Stimulated activated naive CD8-positive, alpha-beta T cell treated with anti-CD3 and anti-CD28 coated beads, Interleukin-15, amount 100 ng/mL, for 72 hours (primary cell): ENCODE data around the gene RRP36.

Experiments
- ATAC-seq: fragments of 150-1000 bp; cut with Tn5 transposase; 2 replicates; pipeline ENCODE4 v1.10.0; 2021; ENCODE audit warnings: mild to moderate bottlenecking, moderate library complexity
- DNase-seq, 2 donors: peaks; one replicate each; pipeline ENCODE4 v3.0.0; 2021 to 2022
- H3K27ac Mint-ChIP-seq, 2 donors: one replicate each; pipeline ENCODE4 v1.8.0; 2022; ENCODE audit warnings: mild to moderate bottlenecking in 2 of 2, mixed read lengths in 2 of 2, moderate library complexity in 2 of 2
- H3K27me3 Mint-ChIP-seq: one replicate; pipeline ENCODE4 v1.8.0; 2022; ENCODE audit warnings: mixed read lengths
- H3K4me1 Mint-ChIP-seq: one replicate; pipeline ENCODE4 v1.8.0; 2022; ENCODE audit warnings: mild to moderate bottlenecking, mixed read lengths
- H3K4me3 Mint-ChIP-seq, 2 donors: one replicate each; pipeline ENCODE4 v1.8.0; 2022; ENCODE audit warnings: mild to moderate bottlenecking in 2 of 2, mixed read lengths in 2 of 2, moderate library complexity in 1 of 2
- H3K9me3 Mint-ChIP-seq, 2 donors: one replicate each; pipeline ENCODE4 v1.8.0; 2022; ENCODE audit warnings: mixed read lengths in 2 of 2

The RRP36 gene

GRCh38 chr6:43045371-43045930 is 24.0 kb downstream of the RRP36 start:
- Mint-ChIP-seq H3K4me1 (peaks cover 8% of the 10 kb centered on the region), H3K27ac (no peak overlapping the region), H3K9me3 (no peaks in the 10 kb centered on the region), H3K4me3 (no peak overlapping the region), H3K27me3 (no peaks in the 10 kb centered on the region)
- ATAC-seq = no peak
- no peak for DNase-seq

GRCh38 chr6:43047998-43048397 is 26.6 kb downstream of the RRP36 start:
- H3K27me3 Mint-ChIP-seq = no peaks in the 10 kb centered on the region
- no peaks in the 10 kb centered on the region for H3K9me3 Mint-ChIP-seq
- peaks cover 31% of the 10 kb centered on the region for H3K4me1 Mint-ChIP-seq
- H3K4me3 Mint-ChIP-seq = no peak overlapping the region
- H3K27ac Mint-ChIP-seq = no peak overlapping the region
- no peak for DNase-seq
- ATAC-seq = no peak

- DNase-seq (no peak), ATAC-seq (no peak)
- H3K4me1 Mint-ChIP-seq = peaks cover 49% of the 10 kb centered on the region
- peak overlapping the region in 1 of 2 donors; percentile 59 for H3K27ac Mint-ChIP-seq
- no peaks in the 10 kb centered on the region for H3K9me3 Mint-ChIP-seq
- no peaks in the 10 kb centered on the region for H3K27me3 Mint-ChIP-seq
- no peak overlapping the region for H3K4me3 Mint-ChIP-seq
Observed at GRCh38 chr6:43050981-43051380, 29.6 kb downstream of the RRP36 start.

- no peaks in the 10 kb centered on the region for H3K27me3 Mint-ChIP-seq
- DNase-seq (no peak), ATAC-seq (no peak)
- H3K27ac Mint-ChIP-seq = peak overlapping the region; percentile 89 to 99
- peak overlapping the region; percentile 98 to 99 for H3K4me3 Mint-ChIP-seq
- peaks cover 52% of the 10 kb centered on the region for H3K4me1 Mint-ChIP-seq
- no peaks in the 10 kb centered on the region for H3K9me3 Mint-ChIP-seq
Observed at GRCh38 chr6:43052225-43052841, 30.9 kb downstream of the RRP36 start.

- ATAC-seq (peak; percentile 54), DNase-seq (peak in 1 of 2 donors; percentile 30)
- no peaks in the 10 kb centered on the region for H3K9me3 Mint-ChIP-seq
- H3K4me1 Mint-ChIP-seq = peaks cover 57% of the 10 kb centered on the region
- peak overlapping the region; percentile 98 to 99 for H3K4me3 Mint-ChIP-seq
- H3K27ac Mint-ChIP-seq = peak overlapping the region; percentile 98 to 99
- H3K27me3 Mint-ChIP-seq = no peaks in the 10 kb centered on the region
Observed at GRCh38 chr6:43052842-43053544, 31.6 kb downstream of the RRP36 start.

- H3K27ac Mint-ChIP-seq = peak within 1 kb of the TSS; percentile 98 to 99
- H3K9me3 Mint-ChIP-seq = no peaks in the 10 kb centered on the region
- peak; percentile 88 to 92 for DNase-seq
- peak; percentile 99 for ATAC-seq
- peak within 1 kb of the TSS; percentile 98 to 99 for H3K4me3 Mint-ChIP-seq
- H3K27me3 Mint-ChIP-seq = no peaks in the 10 kb centered on the region
- H3K4me1 Mint-ChIP-seq = peaks cover 64% of the 10 kb centered on the region
Observed at GRCh38 chr6:43053545-43054205, 32.3 kb downstream of the RRP36 start, which contains the start of gene CUL7. Gene CUL7 (minus strand): TSS chr6:43053851. CDS start chr6:43052788, 1,063 bp downstream.

GRCh38 chr6:43054206-43054943 is 33.0 kb downstream of the RRP36 start:
- ATAC-seq (no peak), DNase-seq (no peak)
- Mint-ChIP-seq H3K27me3 (no peaks in the 10 kb centered on the region), H3K9me3 (no peaks in the 10 kb centered on the region), H3K27ac (peak overlapping the region; percentile 98 to 99), H3K4me3 (peak overlapping the region; percentile 98 to 99), H3K4me1 (peaks cover 67% of the 10 kb centered on the region)

- Mint-ChIP-seq H3K27ac (peak overlapping the region in 1 of 2 donors; percentile 75), H3K4me3 (peak overlapping the region in 1 of 2 donors; percentile 19), H3K27me3 (no peaks in the 10 kb centered on the region), H3K4me1 (peaks cover 67% of the 10 kb centered on the region), H3K9me3 (no peaks in the 10 kb centered on the region)
- DNase-seq (no peak), ATAC-seq (no peak)
Observed at GRCh38 chr6:43055966-43056365, 34.5 kb downstream of the RRP36 start.

GRCh38 chr6:43058531-43058930 is 37.1 kb downstream of the RRP36 start:
- H3K4me1 Mint-ChIP-seq = peaks cover 49% of the 10 kb centered on the region
- peak overlapping the region; percentile 98 to 99 for H3K27ac Mint-ChIP-seq
- H3K27me3 Mint-ChIP-seq = no peaks in the 10 kb centered on the region
- H3K9me3 Mint-ChIP-seq = no peaks in the 10 kb centered on the region
- peak overlapping the region; percentile 88 to 93 for H3K4me3 Mint-ChIP-seq
- ATAC-seq (no peak), DNase-seq (no peak)

GRCh38 chr6:43059168-43060033 is 38.0 kb downstream of the RRP36 start, which contains the start of the genes KLC4 and MRPL2:
Gene KLC4 (plus strand): TSS chr6:43059631. CDS start chr6:43061336, 1,705 bp downstream.
Gene MRPL2 (minus strand): TSS chr6:43059434. CDS start chr6:43059381, 53 bp downstream.
- peak within 1 kb of the TSS; percentile 98 to 99 for H3K27ac Mint-ChIP-seq
- DNase-seq (peak; percentile 94 to 97), ATAC-seq (peak; percentile 97)
- H3K9me3 Mint-ChIP-seq = no peaks in the 10 kb centered on the region
- H3K4me1 Mint-ChIP-seq = peaks cover 42% of the 10 kb centered on the region
- H3K27me3 Mint-ChIP-seq = no peaks in the 10 kb centered on the region
- peak within 1 kb of the TSS; percentile 88 to 93 for H3K4me3 Mint-ChIP-seq

- no peaks in the 10 kb centered on the region for H3K27me3 Mint-ChIP-seq
- H3K9me3 Mint-ChIP-seq = no peaks in the 10 kb centered on the region
- H3K4me1 Mint-ChIP-seq = peaks cover 40% of the 10 kb centered on the region
- DNase-seq = no peak
- peak overlapping the region; percentile 88 to 93 for H3K4me3 Mint-ChIP-seq
- peak overlapping the region; percentile 98 to 99 for H3K27ac Mint-ChIP-seq
- ATAC-seq = no peak
Observed at GRCh38 chr6:43060034-43060754, 38.8 kb downstream of the RRP36 start.

- Mint-ChIP-seq H3K27me3 (no peaks in the 10 kb centered on the region), H3K4me1 (peaks cover 36% of the 10 kb centered on the region), H3K4me3 (peak overlapping the region; percentile 88 to 93), H3K9me3 (no peaks in the 10 kb centered on the region), H3K27ac (peak overlapping the region in 1 of 2 donors; percentile 1)
- ATAC-seq (no peak), DNase-seq (no peak)
Observed at GRCh38 chr6:43060755-43061633, 39.6 kb downstream of the RRP36 start.

GRCh38 chr6:43061861-43062260 is 40.4 kb downstream of the RRP36 start:
- Mint-ChIP-seq H3K27ac (no peak overlapping the region), H3K9me3 (no peaks in the 10 kb centered on the region), H3K4me3 (no peak overlapping the region), H3K4me1 (peaks cover 33% of the 10 kb centered on the region), H3K27me3 (no peaks in the 10 kb centered on the region)
- DNase-seq (no peak), ATAC-seq (no peak)
